Neutrophil (primary cell): ENCODE results near the gene SLC6A8.

Experiments used
- H3K27ac ChIP-seq: fragments of 200-600 bp; sonication (generic); 2 replicates; pipeline ENCODE4 v1.5.1; 2016; ENCODE audit warnings: mild to moderate bottlenecking, moderate library complexity
- H3K27me3 ChIP-seq: fragments of 200-600 bp; sonication (generic); 2 replicates; pipeline ENCODE4 v1.6.0; 2016; ENCODE audit warnings: mild to moderate bottlenecking
- H3K36me3 ChIP-seq: fragments of 200-600 bp; sonication (generic); 2 replicates; pipeline ENCODE4 v1.5.1; 2017
- H3K4me1 ChIP-seq, 2 experiments: fragments of 200-600 bp in 1 of 2; sonication (generic) in 1 of 2; 1 replicate in 1 of 2; 2 replicates in 1 of 2; pipeline versions ENCODE4 v1.5.1 to v1.6.1; 2013 to 2016; ENCODE audit warnings: low read depth in 1 of 2, low read length in 1 of 2, mild to moderate bottlenecking in 1 of 2, moderate library complexity in 1 of 2; ENCODE audit not compliant: control insufficient read depth in 1 of 2, insufficient read depth in 1 of 2
- H3K4me3 ChIP-seq, 2 experiments: fragments of 200-600 bp in 1 of 2; sonication (generic) in 1 of 2; 1 replicate in 1 of 2; 2 replicates in 1 of 2; pipeline ENCODE4 v1.5.1; 2013 to 2016; ENCODE audit warnings: low read depth in 1 of 2, low read length in 1 of 2, mild to moderate bottlenecking in 1 of 2, moderate library complexity in 1 of 2
- H3K9me3 ChIP-seq: fragments of 200-600 bp; sonication (generic); 2 replicates; pipeline ENCODE4 v1.5.1; 2016
- CTCF ChIP-seq: fragments of 200-600 bp; sonication (generic); IDR thresholded peaks from 2 replicates; pipeline ENCODE4 v1.5.1; 2016; ENCODE audit warnings: antibody characterized with exemption

The SLC6A8 gene

GRCh38 chrX:153640736-153641575 is 46.8 kb upstream of the SLC6A8 start:
- no peaks in the 10 kb centered on the region for H3K9me3 ChIP-seq
- no peak for TF ChIP-seq CTCF
- H3K4me3 ChIP-seq, result no peak overlapping the region
- no peaks in the 10 kb centered on the region for H3K36me3 ChIP-seq
- H3K27me3 ChIP-seq, result peaks cover 64% of the 10 kb centered on the region
- no peaks in the 10 kb centered on the region for H3K4me1 ChIP-seq
- no peak overlapping the region for H3K27ac ChIP-seq

- Histone ChIP-seq H3K4me1 (no peaks in the 10 kb centered on the region), H3K9me3 (no peaks in the 10 kb centered on the region), H3K4me3 (no peak overlapping the region), H3K27ac (no peak overlapping the region), H3K36me3 (no peaks in the 10 kb centered on the region), H3K27me3 (peaks cover 71% of the 10 kb centered on the region)
- no peak for TF ChIP-seq CTCF
These were observed 46.1 kb upstream of the SLC6A8 start for GRCh38 chrX:153641627-153642026.

- H3K36me3 ChIP-seq, result no peaks in the 10 kb centered on the region
- H3K27me3 ChIP-seq, result peaks cover 76% of the 10 kb centered on the region
- no peak for TF ChIP-seq CTCF
- H3K9me3 ChIP-seq, result no peaks in the 10 kb centered on the region
- no peak overlapping the region for H3K27ac ChIP-seq
- no peak overlapping the region for H3K4me3 ChIP-seq
- H3K4me1 ChIP-seq, result peaks cover 0 to 2% of the 10 kb centered on the region in 2 experiments
These were observed 45.6 kb upstream of the SLC6A8 start for GRCh38 chrX:153642051-153642654.

- TF ChIP-seq CTCF, result no peak
- Histone ChIP-seq H3K36me3 (no peaks in the 10 kb centered on the region), H3K27me3 (peaks cover 83% of the 10 kb centered on the region), H3K4me1 (peaks cover 0 to 3% of the 10 kb centered on the region in 2 experiments), H3K4me3 (no peak overlapping the region), H3K27ac (no peak overlapping the region), H3K9me3 (no peaks in the 10 kb centered on the region)
These were observed 44.9 kb upstream of the SLC6A8 start for GRCh38 chrX:153642655-153643430.

DNA sequence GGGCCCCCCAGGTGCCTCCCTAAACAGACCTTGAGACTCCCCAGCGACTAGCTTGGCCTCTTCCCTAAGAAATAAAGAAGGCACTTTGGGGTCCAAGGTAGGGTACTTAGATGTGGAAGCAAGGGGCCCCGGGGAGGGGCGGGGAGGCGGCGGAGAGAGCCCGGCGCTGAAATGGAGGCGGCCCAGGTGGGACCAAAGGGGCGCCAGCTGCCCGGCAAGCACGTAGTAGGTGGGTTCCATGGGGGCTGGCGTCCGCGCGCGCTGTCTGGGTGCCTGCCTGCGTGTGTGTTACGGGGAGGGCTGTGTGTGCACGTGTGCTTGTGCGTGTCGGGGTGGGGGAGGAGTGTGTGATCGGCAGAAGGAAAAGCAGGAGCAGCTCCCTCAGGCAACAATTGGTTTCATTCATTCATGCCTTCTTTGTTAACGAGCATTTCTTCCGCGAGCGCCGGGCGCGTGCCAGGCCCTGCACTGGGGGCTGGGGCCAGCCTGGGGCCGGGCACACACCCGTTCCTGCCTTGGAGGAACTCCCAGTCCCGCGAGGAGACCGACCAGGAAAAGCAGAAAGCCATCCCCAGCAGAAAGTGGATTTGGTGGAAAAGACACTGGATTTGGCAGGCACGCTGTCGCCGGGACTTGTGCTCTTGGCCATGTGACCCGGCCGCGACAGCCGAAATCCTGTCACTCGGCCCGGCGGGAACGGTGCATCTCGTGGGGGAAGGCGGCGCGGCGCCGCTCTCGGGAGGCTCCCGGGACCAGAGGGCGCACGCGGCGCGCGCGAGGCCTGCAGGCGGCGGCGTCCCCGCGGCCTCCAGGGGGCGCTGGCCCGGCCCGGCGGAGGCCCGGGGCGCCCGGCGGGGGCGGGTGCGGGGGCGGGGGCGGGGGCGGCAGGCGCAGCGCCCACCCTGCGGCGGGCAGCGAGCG is 44.0 kb upstream of the SLC6A8 start:
- Histone ChIP-seq H3K36me3 (no peaks in the 10 kb centered on the region), H3K4me1 (peaks cover 0 to 3% of the 10 kb centered on the region in 2 experiments), H3K4me3 (no peak overlapping the region), H3K27ac (no peak overlapping the region), H3K9me3 (no peaks in the 10 kb centered on the region), H3K27me3 (peaks cover 92% of the 10 kb centered on the region)
- no peak for TF ChIP-seq CTCF
